Measurements from ENCODE around the gene FAM20C.

FAM20C gene

DNA sequence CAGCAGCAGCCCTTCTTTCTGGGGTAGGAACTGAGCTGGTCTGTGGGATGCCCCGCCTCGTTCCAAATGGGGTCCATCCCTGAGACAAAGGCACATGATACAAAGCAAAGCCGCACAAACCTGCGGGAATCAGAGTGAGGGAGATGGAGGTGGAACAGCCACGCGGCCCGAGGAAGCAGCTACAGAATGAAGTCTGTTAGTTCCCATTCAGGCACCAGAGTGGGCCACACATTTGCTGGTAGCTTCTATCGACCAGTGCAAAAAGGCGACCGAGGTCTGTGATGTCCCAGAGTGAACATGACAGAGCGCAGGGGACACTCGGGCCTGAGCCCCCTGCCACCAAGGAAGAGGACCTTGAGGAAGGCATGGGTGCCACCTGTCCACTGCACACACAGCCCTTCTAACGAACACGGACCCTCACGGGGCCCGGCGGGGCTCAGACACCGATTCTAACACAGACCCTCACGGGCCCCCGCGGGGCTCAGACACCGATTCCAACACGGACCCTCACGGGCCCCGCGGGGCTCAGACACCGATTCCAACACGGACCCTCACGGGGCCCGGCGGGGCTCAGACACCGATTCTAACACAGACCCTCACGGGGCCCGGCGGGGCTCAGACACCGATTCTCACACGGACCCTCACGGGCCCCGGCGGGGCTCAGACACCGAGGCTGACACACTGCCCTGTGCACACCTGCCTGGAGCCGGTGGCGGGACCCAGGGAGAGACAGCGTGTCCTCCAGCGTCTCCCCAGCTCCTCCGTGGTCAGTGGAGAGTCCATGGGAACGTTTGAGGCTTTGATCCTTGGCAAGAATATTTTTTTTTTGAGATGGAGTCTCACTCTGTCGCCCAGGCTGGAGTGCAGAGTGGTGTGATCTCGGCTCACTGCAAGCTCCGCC lies 32.8 kb upstream of the FAM20C start:
- DNase-seq, result no peak

DNA sequence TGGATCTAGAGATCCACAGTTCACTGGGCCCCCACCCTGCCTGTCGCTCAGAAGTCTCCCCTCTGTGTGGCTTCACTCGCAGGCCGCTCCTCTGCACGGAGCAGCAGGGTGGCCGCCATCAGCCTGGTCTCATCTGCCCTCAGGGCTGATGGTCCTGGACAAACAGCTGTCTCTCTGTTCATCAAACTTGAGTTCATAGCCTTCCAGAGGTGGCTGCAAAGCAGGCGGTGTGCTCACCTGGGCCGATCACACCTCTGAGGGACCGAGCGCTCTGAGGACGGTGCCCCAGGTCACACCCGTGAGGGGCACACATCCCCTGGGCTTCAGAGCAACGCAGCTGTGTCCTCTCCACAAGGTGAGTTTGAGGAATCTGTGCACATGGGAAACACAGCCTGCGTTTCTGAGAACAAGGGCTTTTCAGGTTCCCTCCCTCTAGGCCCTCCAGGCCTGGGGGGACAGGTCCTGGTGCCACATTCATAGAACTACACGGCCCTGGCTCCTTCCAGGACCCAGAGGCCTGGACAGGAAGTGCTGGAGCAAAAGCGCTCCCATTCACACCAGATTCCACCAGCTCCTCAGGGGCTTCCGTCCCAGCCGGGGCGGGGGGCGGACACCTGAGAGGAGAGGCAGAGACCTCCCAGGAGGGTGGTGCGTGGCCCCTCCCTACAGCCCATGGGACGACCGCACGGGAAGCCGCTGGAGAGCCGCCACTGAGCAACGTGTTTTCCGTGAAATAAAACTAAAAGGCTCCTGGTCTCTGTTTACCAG lies 31.2 kb upstream of the FAM20C start:
- peak; percentile 9 for DNase-seq

DNA sequence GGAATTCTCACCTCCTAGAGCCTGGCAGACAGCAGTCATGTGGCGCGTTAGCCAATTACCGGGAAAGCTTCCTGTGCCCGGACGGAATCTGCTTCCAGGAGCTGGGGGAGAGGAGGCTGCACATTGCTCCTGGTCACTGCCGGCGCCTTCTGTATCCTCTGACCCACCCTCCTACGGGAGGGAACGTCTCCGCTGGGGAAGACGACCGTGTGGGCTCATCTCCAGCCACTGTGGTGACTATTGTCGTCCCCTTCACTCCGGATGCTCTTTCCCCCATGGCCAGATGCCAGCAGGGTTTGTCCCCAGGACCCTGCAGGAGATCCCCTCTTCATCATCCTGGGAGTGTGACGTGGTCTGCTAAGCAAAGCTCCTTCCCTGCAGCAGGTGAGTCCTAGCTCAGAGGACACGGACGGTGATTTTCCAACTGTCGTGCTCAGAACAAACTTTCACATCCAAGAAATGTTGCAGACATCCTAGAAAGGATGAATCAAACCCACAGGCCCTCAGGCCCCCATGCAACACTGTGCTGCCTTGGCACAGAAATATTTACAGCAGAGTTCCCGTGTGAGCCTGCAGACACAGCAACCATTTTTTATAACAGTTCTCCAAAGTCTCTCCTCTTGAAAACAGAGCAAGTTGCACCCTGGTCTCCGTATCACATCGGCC lies 29.6 kb upstream of the FAM20C start:
- no peak for DNase-seq

DNA sequence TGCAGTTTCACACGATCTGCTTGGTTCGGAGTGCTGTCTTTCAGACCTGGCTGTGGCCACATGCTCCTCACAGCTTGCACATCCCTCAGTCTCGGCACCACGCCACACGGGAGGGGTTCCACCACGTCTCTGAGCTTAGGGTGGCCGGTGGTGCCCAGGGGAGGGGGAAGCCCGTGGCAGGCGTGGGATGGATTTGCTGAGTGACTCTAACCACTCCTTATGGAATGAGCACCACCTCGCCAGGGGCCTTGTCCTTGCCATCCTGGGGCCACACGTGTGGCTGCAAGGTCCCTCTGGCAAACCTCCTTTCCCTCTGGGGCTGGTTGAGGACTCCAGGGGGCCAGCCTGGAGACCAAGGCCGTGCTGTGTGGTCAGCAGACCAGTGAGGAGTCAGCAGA lies 29.1 kb upstream of the FAM20C start:
- no peak for DNase-seq

- DNase-seq, result no peak
Observed at GRCh38 chr7:163971-164881, 28.1 kb upstream of the FAM20C start.

DNA sequence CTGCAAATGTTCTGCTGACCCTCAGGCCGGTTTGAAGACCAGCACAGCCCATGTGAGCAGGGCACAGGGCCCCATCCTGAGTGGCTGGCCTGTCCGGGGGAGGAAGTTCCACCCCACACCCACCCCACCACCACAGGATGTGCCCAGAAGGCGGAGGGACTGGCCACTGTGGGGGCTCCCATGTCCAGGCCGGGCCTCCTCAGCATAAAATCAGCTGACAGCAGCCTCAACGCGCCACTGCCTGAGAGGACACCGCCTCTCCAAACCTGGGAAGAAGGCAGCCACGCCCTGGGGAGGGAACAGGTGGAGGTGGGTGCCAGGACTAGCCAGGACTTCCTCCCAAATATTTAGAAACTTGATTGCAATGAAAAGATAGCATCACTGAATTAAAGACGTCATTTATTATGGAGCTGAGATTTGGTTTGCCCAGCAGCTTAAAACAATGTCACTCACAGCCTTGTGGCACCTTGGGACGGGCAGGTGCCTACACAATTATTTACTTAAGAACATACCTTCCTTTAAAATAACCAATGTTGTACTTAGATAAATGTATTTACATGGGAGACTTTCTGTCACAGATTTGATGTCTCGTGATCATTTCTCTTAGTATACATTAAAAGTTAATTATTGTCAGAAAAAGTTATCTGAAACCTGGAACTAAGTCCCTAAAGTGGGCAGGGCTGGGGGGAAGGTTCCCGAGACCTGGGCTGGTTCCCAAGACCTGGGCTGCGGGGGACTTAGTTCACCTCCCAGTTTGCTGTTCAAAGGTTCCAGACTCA lies 27.3 kb upstream of the FAM20C start:
- DNase-seq, result no peak

GRCh38 chr7:165661-166337 lies 26.6 kb upstream of the FAM20C start:
- DNase-seq, result no peak

DNA sequence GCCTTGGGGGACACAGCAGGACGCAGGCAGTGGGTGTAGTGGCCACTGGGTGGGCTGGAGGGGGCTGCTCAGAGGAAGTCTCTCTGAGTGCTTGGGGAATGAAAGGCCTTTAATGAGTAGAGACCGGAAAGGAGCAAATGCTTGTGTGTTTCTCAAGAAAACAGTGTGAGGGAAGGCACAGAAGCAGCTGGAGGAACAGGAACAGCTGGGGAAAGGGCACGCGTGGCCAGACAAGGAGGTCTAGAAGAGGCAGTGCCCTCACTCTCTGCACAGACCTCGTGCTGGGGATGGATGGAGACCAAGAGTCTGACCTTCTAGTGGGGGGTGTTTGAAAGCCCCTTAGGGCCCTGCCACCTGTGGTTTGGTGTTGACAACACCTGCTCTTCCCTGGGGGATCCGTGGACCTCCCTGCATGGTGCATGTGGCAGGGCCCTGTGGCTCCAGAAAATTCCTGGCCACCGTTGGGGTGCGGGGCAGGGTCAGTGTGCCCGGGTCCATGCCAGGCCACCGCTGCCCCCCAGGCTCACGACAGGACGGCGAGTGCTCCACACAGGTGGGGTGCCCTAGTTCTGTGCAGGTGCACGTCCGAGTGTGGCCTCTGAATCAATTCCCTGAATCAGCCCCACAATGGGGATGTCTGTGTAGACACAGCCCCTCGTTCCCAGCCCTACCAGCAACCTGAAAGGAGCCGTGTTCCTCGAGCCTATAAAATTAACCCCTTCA lies 25.9 kb upstream of the FAM20C start:
- no peak for DNase-seq

GRCh38 chr7:167090-167855 lies 25.1 kb upstream of the FAM20C start:
- no peak for DNase-seq

- no peak for DNase-seq
Observed at GRCh38 chr7:167976-168791, 24.2 kb upstream of the FAM20C start.

GRCh38 chr7:169276-170172 lies 22.8 kb upstream of the FAM20C start:
- DNase-seq, result no peak

GRCh38 chr7:170551-171363 lies 21.6 kb upstream of the FAM20C start:
- DNase-seq, result no peak

GRCh38 chr7:171364-171904 lies 20.9 kb upstream of the FAM20C start:
- DNase-seq, result no peak

DNA sequence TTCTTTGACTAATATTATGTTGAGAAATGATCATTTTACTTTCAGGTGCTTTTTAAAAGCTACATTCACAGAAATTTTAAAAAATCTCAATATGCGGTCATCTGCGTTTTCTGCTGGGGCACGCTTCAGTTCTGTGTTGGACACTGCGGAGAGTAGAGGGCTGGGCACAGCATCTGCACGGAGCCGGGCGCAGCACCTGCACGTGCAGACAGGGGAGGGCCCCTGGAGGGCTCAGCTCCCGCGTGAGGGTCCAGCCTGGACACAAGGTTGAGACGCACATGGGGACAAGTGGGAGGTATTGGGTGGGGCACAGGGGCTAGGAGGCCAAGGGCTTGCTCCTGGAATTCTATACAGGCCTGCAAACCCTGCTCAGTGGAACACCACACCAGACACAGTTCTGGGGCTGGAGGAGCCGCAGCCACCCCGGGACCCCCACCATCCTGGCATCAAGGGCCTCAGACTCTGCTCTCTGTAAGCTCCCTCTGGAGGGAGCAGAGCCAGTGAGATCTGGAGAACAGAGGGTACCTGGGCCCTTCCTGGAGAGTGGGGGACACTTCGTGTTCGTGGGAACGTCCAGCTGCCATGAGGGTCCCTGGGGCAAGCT lies 20.4 kb upstream of the FAM20C start:
- DNase-seq, result no peak

DNA sequence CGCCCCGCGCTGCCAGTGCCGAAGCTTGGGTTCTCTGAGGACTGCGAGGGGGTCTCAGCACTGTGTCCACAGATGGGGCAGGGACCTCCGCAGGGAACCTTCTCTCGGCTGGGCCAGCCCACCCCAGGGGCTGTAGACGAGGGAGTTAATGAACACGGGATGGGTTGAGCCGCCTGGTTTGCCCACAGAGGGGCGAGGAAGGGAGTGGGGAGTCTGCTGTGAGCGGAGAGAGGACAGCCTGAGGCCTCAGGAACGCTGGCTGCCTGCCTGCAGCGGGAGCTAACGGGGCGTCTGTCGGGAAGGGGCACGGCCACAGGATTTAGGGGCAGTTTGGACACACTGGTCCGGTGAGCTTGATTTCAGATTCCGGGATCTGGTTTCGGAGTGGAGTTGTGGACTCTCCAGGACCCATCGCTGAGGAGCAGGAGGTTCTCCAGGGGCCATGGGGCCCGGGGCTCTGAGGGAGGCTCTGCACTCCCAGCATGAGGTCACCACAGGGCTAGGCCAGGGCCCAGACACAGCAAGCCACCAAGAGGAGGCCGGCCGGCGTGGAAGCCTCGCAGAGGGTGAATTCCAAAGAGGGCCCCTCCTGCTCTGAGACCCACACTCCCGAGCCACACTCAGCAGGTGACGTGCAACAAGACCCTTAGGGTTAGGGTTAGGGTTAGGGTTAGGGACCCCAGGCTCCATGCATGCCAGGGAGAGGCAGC lies 19.0 kb upstream of the FAM20C start:
- DNase-seq, result no peak

Data from NCI-H146 (cell line).